ENCODE results near the gene ALG3.
A peak's percentile ranks its signal among the peaks of the same experiment; 100 is the strongest.
"Not testable (repeated sequence)": the region's sequence is repeated elsewhere in the genome, so short reads cannot be mapped to it uniquely, and the experiment has no call there.

The ALG3 gene

DNA sequence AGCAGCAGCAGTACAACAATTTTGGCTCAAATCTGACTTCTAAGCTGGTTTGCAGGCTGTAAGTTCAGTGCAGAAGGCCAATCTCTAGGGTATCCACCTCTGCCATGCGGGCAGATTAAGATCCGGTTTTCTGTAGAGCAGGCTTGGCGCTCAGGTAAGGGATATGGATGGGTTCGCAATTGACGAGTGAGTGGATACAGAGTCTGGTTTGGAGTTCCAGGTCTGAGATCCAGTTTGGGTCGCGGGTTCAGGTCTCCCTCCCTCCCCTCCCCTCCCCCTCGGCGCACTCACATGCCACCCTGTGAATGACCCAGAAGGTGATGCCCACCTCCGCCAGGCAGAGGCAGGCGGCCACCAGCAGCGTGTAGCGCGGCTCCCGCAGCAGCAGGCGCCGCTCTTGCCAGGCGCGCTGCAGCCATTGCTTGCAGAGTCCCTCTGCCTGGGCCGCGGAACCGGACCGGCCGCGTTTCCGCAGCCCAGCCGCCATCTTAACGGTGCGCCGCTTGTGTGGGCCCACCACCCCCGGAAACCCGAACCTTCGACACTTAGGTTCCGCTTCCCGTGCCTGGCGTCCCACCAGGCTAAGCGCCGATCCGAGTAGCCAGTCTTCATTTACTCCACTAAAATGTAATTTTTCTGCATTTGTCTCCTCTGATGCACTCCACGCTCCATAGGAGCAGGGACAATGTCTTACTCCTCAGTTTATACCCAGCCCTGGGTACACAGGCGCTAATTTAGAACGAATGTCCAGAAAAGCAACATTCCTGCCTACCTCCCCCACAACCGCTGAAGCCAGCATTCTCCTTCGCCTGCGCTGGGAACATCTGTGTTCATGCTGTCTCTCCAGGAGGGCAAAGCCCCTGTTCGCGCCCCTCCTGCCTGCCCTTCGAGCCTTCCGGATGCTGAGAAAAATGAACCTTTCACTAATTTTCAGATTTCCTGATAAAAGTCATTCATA is at the start of gene ALG3:
TSS of gene ALG3 (minus strand) at position 509 of the 958 bp plus-strand sequence. CDS start at position 487, 22 bp downstream.
- DNase-seq (ENCODE audit: low read depth in 2 of 2) = peak; percentile 75 to 86

GRCh38 chr3:184296616-184297015 is 47.9 kb upstream of the ALG3 start:
- DNase-seq (ENCODE audit: low read depth in 2 of 2) = no peak

- no peak for DNase-seq (ENCODE audit: low read depth in 2 of 2)
These were observed 47.0 kb upstream of the ALG3 start for GRCh38 chr3:184295771-184296170.

GRCh38 chr3:184291738-184292445 is 43.1 kb upstream of the ALG3 start:
- no peak for DNase-seq (ENCODE audit: low read depth in 2 of 2)

GRCh38 chr3:184291044-184291737 is 42.4 kb upstream of the ALG3 start:
- no peak for DNase-seq (ENCODE audit: low read depth in 2 of 2)

DNA sequence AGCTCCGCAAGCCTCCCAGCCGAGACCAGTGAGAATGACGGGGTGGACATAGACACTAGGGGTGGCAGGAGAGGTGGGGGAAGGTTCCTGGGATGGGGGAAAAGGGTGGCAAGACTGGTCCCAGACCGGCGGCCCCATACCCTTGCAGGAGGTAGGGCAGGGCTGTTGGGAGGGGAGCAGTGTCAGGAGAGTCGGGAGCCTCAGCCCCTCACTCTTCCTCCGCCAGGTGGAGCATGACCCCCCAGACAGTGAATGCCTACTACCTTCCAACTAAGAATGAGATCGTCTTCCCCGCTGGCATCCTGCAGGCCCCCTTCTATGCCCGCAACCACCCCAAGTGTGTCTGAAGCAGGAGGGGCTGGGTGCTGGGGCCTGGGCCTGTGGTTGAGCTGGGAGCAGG is 41.6 kb upstream of the ALG3 start:
- no peak for DNase-seq (ENCODE audit: low read depth in 2 of 2)

DNA sequence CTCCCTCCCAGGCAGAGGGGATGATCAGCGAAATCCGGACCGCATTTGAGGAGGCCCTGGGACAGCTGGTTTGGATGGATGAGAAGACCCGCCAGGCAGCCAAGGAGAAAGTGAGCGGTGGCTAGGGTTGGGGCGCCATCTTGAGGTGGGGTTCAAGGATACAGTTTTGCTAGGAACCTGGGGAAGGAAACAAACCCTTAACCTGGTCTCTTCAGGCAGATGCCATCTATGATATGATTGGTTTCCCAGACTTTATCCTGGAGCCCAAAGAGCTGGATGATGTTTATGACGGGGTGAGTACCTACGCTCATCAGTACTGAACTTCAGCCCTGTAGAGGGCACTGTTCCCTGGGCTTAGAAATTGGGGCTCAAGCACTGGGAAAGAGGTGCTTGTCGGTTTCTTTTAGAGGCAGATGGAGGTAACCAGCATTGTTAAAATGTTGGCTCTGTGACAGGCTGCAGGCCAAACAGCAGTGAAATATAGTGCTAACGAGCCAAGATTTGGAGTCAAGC is 40.7 kb upstream of the ALG3 start:
- peak; percentile 48 to 66 for DNase-seq (ENCODE audit: low read depth in 2 of 2)

GRCh38 chr3:184284696-184285095 is 35.9 kb upstream of the ALG3 start:
- no peak for DNase-seq (ENCODE audit: low read depth in 2 of 2)

DNA sequence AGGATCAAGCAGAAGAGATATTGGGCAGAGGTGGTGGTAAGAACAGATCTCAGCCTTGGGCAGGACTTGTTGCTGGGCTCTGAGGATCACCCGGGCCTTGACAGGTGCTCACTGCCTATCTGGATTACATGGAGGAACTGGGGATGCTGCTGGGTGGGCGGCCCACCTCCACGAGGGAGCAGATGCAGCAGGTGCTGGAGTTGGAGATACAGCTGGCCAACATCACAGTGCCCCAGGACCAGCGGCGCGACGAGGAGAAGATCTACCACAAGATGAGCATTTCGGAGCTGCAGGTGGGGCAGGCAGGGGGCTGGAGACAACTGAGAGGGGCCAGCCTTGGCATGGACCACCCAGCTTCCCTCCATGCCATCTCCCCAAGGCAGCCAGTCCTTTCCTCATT is 34.9 kb upstream of the ALG3 start:
- no peak for DNase-seq (ENCODE audit: low read depth in 2 of 2)

DNA sequence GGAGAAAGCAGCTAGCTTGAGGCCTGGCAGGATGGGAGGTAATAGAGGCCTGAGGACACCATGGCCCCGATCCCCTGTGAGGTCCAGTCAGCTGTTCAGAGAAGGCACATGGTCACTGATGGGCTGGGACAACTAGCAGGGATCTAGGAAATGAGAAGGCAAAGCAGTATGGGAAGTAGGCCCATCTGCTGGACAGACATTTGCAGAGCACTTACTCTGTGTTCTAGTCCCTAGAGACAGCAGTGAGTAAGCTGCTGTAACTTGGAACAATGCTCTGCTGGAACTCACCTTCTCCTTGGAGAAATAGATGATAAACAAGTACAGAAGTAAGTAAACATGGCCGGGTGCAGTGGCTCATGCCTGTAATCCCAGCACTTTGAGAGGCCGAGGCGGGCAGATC is 34.2 kb upstream of the ALG3 start:
- no peak for DNase-seq (ENCODE audit: low read depth in 2 of 2)

DNA sequence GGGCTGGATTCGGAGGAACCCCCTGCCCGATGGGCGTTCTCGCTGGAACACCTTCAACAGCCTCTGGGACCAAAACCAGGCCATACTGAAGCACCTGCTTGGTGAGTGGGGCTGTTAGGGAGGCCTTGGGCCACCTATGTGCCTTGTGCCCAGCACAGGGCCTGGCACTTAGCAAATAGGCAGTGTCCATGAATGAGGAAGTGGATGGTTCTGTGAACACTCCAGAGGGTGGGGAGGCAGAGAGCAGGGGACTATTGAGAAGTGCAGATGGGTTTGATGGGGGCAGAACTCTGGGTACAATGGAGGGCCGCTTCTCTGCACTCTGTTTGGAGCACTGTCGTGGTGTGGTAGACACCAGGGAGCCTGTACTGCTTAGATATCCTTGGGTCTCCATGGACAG is 28.6 kb upstream of the ALG3 start:
- no peak for DNase-seq (ENCODE audit: low read depth in 2 of 2)

DNA sequence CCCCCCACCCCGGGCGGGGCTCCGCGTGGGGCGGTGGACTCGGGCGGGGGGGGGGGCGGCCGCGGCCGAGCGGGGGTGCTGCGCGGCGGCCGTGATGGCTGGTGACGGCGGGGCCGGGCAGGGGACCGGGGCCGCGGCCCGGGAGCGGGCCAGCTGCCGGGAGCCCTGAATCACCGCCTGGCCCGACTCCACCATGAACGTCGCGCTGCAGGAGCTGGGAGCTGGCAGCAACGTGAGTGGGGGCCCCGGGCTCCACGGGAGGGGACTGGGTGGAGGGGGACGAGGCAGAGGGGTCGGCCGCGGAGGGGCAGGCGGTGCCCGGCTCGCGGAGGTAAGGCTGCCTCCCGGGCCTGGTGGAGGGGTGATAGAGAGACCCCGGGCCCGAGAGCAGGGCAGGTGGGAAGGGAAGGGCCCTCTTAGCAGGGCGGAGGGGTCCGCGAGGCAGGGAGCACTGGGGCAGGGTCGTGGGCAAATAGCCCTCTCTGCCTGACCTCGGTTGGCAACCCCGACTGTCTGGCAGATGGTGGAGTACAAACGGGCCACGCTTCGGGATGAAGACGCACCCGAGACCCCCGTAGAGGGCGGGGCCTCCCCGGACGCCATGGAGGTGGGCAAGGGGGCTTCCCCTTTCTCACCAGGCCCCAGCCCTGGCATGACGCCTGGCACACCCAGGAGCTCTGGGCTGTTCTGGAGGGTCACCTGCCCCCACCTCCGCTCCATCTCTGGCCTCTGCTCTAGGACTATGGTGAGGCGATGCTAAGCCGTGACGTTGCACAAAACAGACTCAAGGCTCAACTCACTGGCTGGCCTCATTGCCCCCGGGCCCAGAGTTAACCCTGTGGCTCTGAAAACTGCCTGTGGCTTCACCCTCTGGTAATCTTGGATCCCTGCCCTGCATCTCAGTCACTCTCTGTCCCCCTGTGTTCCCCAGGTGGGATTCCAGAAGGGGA is 27.5 kb upstream of the ALG3 start, which contains the start of gene ECE2:
TSS of gene ECE2 (plus strand) at position 62 of the 950 bp plus-strand sequence. CDS start at position 194, 132 bp downstream.
- DNase-seq (ENCODE audit: low read depth in 2 of 2) = no peak

DNA sequence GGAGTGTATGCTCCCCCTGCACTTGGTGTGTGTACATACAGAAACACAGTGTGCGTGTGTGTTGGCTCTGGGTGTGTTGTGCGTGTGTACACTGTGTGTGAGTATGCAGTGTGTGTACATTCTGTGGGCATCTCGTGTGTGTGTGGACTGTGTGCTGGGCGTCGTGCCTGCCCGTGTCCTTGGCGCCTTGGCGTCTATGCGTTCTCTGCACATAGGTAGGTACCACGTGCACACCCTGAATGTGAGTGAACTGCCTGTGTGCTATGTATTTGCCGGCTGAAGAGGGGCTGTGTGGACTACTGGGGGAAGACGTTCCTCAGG is 26.6 kb upstream of the ALG3 start:
- no peak for DNase-seq (ENCODE audit: low read depth in 2 of 2)

- DNase-seq (ENCODE audit: low read depth in 2 of 2) = no peak
These were observed 23.5 kb upstream of the ALG3 start for GRCh38 chr3:184272269-184272668.

- DNase-seq (ENCODE audit: low read depth in 2 of 2) = not testable (repeated sequence)
These were observed 18.5 kb upstream of the ALG3 start for GRCh38 chr3:184267249-184267648.

- no peak for DNase-seq (ENCODE audit: low read depth in 2 of 2)
These were observed 14.0 kb upstream of the ALG3 start for GRCh38 chr3:184262764-184263179.

- DNase-seq (ENCODE audit: low read depth in 2 of 2) = no peak
These were observed 13.3 kb upstream of the ALG3 start for GRCh38 chr3:184261854-184262763.

- DNase-seq (ENCODE audit: low read depth in 2 of 2) = peak in 1 of 2 experiments; percentile 56
These were observed 12.6 kb upstream of the ALG3 start, which contains the start of gene CAMK2N2 for GRCh38 chr3:184261270-184261853. CAMK2N2 (minus strand) TSS chr3:184261553; CDS start chr3:184261285, 268 bp downstream.

GRCh38 chr3:184260724-184261269 is 12.0 kb upstream of the ALG3 start:
- no peak for DNase-seq (ENCODE audit: low read depth in 2 of 2)

Data from stimulated activated CD4-positive, alpha-beta T cell treated with anti-CD3 and anti-CD28 coated beads, Interleukin-12 subunit alpha, Interleukin-12 subunit beta, amount 100 ng/mL, for 24 hours (primary cell).